Gastrocnemius medialis (tissue), 4 donors: ENCODE measurements around the gene FAM200B. TPM values are rescaled to one million over a fixed set of nuclear protein-coding genes. Genes with fewer than 3 reads are reported as not detected.

Experiments
- ATAC-seq, 2 donors: fragments of 150-250 bp; one replicate each; pipeline ENCODE4 v1.9.1; 2016
- DNase-seq, 2 donors: peaks; one replicate each; pipeline ENCODE4 v3.0.0-alpha.2; 2019
- H3K27ac ChIP-seq, 4 donors: fragments of 200-600 bp; sonication (generic); 1 replicate in 1 of 4; 2 replicates in 3 of 4; pipeline ENCODE4 v1.5.1; 2016 to 2018; ENCODE audit warnings: mild to moderate bottlenecking in 2 of 4, moderate library complexity in 1 of 4
- H3K27me3 ChIP-seq, 3 donors: fragments of 200-600 bp; sonication (generic) in 2 of 3; 1 replicate in 1 of 3; 2 replicates in 2 of 3; pipeline versions ENCODE4 v1.5.1 to v1.6.0; 2016 to 2019; ENCODE audit warnings: mild to moderate bottlenecking in 1 of 3, moderate library complexity in 1 of 3
- H3K36me3 ChIP-seq, 2 donors: fragments of 200-600 bp; sonication (generic) in 1 of 2; one replicate each; pipeline ENCODE4 v1.5.1; 2017 to 2018
- H3K4me1 ChIP-seq, 2 donors: fragments of 200-600 bp; sonication (generic) in 1 of 2; one replicate each; pipeline ENCODE4 v1.5.1; 2016 to 2017; ENCODE audit warnings: mild to moderate bottlenecking in 2 of 2
- H3K4me3 ChIP-seq, 4 donors: fragments of 200-600 bp; sonication (generic) in 3 of 4; 1 replicate in 1 of 4; 2 replicates in 3 of 4; pipeline ENCODE4 v1.5.1; 2016 to 2019; ENCODE audit warnings: mild to moderate bottlenecking in 2 of 4
- H3K9me3 ChIP-seq, 3 donors: fragments of 200-600 bp; sonication (generic) in 2 of 3; 1 replicate in 1 of 3; 2 replicates in 2 of 3; pipeline ENCODE4 v1.5.1; 2016 to 2019
- POLR2A ChIP-seq, 2 donors: fragments of 450-650 bp; IDR thresholded peaks; one replicate each; pipeline ENCODE4 v1.6.1; 2017; ENCODE audit warnings: antibody characterized with exemption in 2 of 2, mild to moderate bottlenecking in 2 of 2, moderate library complexity in 2 of 2
- in situ Hi-C, 4 donors: fragments of 200-750 bp; cut with MboI; loops; one replicate each; pipeline versions ENCODE4 v1.15.0 to v1.8.0; 2017; ENCODE audit warnings: low sequenced_read_pairs in 4 of 4
- intact Hi-C: fragments of 100-400 bp; cut with DNase I; formaldehyde crosslinking; loops from one replicate; pipeline ENCODE4 v1.15.1; 2023; ENCODE audit warnings: low total_unique reads
- total RNA-seq, 4 donors: library from RNA; depleted of rRNA; stranded (reverse); fragments of >200 nt; gene quantifications; one replicate each; pipeline versions ENCODE4 v1.1.0 to v1.2.3, GENCODE V29; 2016
- TF ChIP-seq, protein P1 (sequence below), 5 experiments: fragments of 450-650 bp in 3 of 5; fragments of 200-600 bp in 2 of 5; sonication (generic) in 2 of 5; IDR thresholded peaks in 4 of 5; conservative IDR thresholded peaks in 1 of 5; 1 replicate in 4 of 5; 2 replicates in 1 of 5; pipeline ENCODE4 v1.5.1; 2016 to 2019; ENCODE audit warnings: antibody characterized with exemption in 5 of 5, mild to moderate bottlenecking in 3 of 5, moderate library complexity in 3 of 5

The FAM200B gene
- total RNA-seq, 4 donors from 2014 or later, result 16.5 to 33.3 (median 21.1) TPM

DNA sequence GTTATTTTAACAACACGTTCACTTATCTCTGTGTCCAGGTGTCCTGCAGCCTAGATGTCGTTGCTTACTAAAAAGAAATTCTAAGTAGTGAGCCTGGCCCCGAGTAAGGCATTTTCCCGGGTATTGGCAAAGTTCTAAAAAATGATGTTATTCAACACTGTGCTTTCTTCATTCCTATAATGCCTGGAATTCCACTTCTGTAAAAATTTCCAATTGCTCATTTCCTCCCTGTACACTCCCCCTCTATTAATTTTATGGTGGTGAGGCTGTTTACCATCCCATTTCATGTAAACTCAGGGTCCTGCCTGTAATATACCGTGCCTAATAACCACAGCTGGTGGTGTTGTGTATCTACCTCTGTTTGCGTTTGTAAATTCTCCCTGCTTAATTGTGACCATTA, 35.5 kb downstream of the FAM200B start:
- intact Hi-C loops, result no loop called here
- Histone ChIP-seq H3K4me1 (no peaks in the 10 kb centered on the region), H3K36me3 (no peaks in the 10 kb centered on the region), H3K4me3 (no peak overlapping the region), H3K27me3 (no peaks in the 10 kb centered on the region), H3K9me3 (no peaks in the 10 kb centered on the region), H3K27ac (no peak overlapping the region)
- TF ChIP-seq POLR2A (IDR thresholded peaks at IDR 0.05), result no peak
- TF ChIP-seq, protein P1, sequence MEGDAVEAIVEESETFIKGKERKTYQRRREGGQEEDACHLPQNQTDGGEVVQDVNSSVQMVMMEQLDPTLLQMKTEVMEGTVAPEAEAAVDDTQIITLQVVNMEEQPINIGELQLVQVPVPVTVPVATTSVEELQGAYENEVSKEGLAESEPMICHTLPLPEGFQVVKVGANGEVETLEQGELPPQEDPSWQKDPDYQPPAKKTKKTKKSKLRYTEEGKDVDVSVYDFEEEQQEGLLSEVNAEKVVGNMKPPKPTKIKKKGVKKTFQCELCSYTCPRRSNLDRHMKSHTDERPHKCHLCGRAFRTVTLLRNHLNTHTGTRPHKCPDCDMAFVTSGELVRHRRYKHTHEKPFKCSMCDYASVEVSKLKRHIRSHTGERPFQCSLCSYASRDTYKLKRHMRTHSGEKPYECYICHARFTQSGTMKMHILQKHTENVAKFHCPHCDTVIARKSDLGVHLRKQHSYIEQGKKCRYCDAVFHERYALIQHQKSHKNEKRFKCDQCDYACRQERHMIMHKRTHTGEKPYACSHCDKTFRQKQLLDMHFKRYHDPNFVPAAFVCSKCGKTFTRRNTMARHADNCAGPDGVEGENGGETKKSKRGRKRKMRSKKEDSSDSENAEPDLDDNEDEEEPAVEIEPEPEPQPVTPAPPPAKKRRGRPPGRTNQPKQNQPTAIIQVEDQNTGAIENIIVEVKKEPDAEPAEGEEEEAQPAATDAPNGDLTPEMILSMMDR (IDR thresholded peaks at IDR 0.05 in 4 of 5, conservative IDR thresholded peaks at IDR 0.05 in 1 of 5), result no peak
- no peak for DNase-seq
- in situ Hi-C loops, result no loop called here
- no peak for ATAC-seq

DNA sequence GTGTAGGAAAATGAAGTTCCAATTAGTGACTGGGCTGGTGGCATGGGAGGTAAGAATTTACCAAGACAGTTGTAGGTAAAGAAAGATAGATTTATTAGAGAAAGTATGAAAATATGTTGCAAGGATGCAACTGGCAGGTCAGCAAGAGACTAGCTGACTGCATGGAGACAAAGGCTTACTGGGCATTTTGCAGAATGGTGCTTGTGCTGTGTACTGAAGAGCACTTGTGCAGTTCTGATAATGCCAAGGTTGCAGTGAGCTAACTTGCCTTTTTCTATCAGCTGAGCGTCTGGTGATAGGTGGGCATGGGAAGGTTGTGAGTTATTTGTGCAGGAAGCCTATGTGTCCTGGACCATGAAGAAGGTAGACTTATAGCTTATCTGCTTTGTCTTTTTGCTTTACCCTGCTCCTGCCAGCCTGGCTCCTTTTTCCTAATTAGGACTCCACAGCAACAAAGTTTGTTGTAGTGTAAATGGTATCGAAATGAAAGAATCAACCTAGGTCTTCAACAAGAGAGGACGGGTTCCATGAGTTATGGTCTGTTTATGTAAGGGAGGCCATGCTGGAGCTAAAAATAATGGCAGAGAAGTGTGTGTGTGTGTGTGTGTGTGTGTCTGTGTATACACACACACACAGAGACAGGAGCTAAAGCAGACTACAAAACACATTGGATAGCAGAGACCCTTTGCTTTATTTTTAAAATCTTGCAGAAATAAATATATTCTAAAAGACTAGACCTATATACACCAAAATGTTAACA, 36.2 kb downstream of the FAM200B start:
- no peak overlapping the region for H3K4me3 ChIP-seq
- no peaks in the 10 kb centered on the region for H3K4me1 ChIP-seq
- DNase-seq (no peak), ATAC-seq (no peak)
- H3K9me3 ChIP-seq, result no peaks in the 10 kb centered on the region
- TF ChIP-seq, protein P1 (IDR thresholded peaks at IDR 0.05 in 4 of 5, conservative IDR thresholded peaks at IDR 0.05 in 1 of 5), result no peak
- TF ChIP-seq POLR2A (IDR thresholded peaks at IDR 0.05), result no peak
- intact Hi-C loops (no loop called here), in situ Hi-C loops (no loop called here)
- no peaks in the 10 kb centered on the region for H3K27me3 ChIP-seq
- H3K27ac ChIP-seq, result no peak overlapping the region
- no peaks in the 10 kb centered on the region for H3K36me3 ChIP-seq

DNA sequence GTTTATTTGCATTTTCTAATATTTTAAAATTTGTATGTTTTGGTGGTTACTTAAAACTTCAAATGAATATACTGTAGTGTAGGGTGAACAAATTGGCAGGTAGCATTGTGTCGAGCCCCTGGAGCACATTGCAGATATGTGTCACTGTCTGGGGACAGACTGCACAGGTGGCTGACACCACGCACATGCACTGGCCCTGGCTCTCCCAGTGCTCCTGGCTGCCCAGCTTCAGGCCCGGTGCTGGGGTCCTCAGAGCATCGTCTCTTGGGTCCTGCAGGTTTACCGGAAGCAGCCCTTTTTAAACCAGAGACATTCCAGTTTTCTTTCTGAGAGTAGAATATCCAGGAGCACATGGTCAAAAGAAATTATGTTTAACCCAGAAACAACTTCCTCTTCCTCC, 36.8 kb downstream of the FAM200B start:
- in situ Hi-C loops (no loop called here), intact Hi-C loops (no loop called here)
- Histone ChIP-seq H3K4me1 (no peaks in the 10 kb centered on the region), H3K36me3 (no peaks in the 10 kb centered on the region), H3K27me3 (no peaks in the 10 kb centered on the region), H3K27ac (no peak overlapping the region), H3K9me3 (no peaks in the 10 kb centered on the region), H3K4me3 (no peak overlapping the region)
- ATAC-seq (no peak), DNase-seq (no peak)
- TF ChIP-seq POLR2A (IDR thresholded peaks at IDR 0.05), result no peak
- TF ChIP-seq, protein P1 (IDR thresholded peaks at IDR 0.05 in 4 of 5, conservative IDR thresholded peaks at IDR 0.05 in 1 of 5), result no peak

DNA sequence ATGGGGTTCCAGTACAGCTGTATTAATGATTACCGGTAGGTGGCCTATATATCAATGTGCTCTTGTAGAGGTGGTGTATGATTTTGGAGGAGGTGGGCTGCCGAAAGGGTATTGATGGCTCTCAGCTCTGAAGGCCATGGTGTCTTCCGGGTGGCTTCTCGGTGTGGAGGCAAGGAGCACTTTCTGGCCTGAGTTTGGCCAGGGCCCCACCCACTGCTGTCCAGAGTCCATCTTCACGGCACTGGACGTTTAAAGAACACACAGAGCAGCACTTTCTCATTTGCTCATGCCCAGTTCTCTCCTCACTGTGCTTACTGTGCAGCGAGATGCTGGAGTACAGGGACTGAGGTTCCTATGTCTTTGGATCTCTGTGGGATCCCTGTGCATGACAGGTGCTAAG, 37.3 kb downstream of the FAM200B start:
- no peak for DNase-seq
- no peak for TF ChIP-seq POLR2A (IDR thresholded peaks at IDR 0.05)
- TF ChIP-seq, protein P1 (IDR thresholded peaks at IDR 0.05 in 4 of 5, conservative IDR thresholded peaks at IDR 0.05 in 1 of 5), result no peak
- no peak overlapping the region for H3K4me3 ChIP-seq
- in situ Hi-C loops, result no loop called here
- no peaks in the 10 kb centered on the region for H3K27me3 ChIP-seq
- no peak overlapping the region for H3K27ac ChIP-seq
- intact Hi-C loops, result no loop called here
- no peaks in the 10 kb centered on the region for H3K9me3 ChIP-seq
- ATAC-seq, result no peak
- H3K4me1 ChIP-seq, result no peaks in the 10 kb centered on the region
- no peaks in the 10 kb centered on the region for H3K36me3 ChIP-seq

DNA sequence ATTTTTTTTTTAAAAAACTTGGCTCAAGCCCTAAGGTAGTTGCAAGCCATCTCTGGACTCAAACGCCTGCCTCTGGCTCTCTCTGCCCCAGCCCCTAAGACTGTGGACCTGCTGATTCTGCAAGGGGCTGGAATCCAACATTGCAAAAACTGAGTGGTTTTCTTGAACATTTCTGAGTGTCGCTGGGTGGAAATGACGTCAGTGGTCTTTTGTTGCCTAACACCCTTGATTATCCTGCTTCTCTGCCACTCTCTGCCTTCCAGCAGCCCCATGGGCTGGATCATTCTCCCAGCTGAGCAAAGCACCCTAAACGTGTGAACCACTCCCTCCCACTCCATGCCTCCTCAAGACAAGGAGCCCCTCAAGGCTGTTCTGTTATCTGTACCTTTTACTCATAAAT, 37.9 kb downstream of the FAM200B start:
- Histone ChIP-seq H3K27me3 (no peaks in the 10 kb centered on the region), H3K4me1 (no peaks in the 10 kb centered on the region), H3K27ac (no peak overlapping the region), H3K36me3 (no peaks in the 10 kb centered on the region), H3K4me3 (no peak overlapping the region), H3K9me3 (no peaks in the 10 kb centered on the region)
- intact Hi-C loops, result no loop called here
- DNase-seq (no peak), ATAC-seq (no peak)
- TF ChIP-seq, protein P1 (IDR thresholded peaks at IDR 0.05 in 4 of 5, conservative IDR thresholded peaks at IDR 0.05 in 1 of 5), result no peak
- no peak for TF ChIP-seq POLR2A (IDR thresholded peaks at IDR 0.05)
- in situ Hi-C loops, result no loop called here
